HEK293 (cell line): Measurements from ENCODE around the gene NFKBIB.

Source experiments
- AEBP2 ChIP-seq: fragments of 450-650 bp; formaldehyde crosslinking; IDR thresholded peaks from 2 replicates; pipeline ENCODE4 v1.5.1; 2016; ENCODE audit warnings: missing biosample characterization, missing genetic modification characterization, borderline replicate concordance
- GFI1B ChIP-seq: fragments of 450-650 bp; formaldehyde crosslinking; IDR thresholded peaks from 2 replicates; pipeline ENCODE4 v1.5.1; 2016; ENCODE audit warnings: missing biosample characterization, missing genetic modification characterization
- GLI4 ChIP-seq: fragments of 450-650 bp; formaldehyde crosslinking; IDR thresholded peaks from 2 replicates; pipeline ENCODE4 v1.5.1; 2016; ENCODE audit warnings: missing biosample characterization, missing genetic modification characterization
- GLIS1 ChIP-seq: fragments of 450-650 bp; formaldehyde crosslinking; IDR thresholded peaks from 2 replicates; pipeline ENCODE4 v1.5.1; 2016; ENCODE audit warnings: missing biosample characterization, missing genetic modification characterization
- RBAK ChIP-seq: fragments of 450-650 bp; formaldehyde crosslinking; IDR thresholded peaks from 2 replicates; pipeline ENCODE4 v1.5.1; 2016; ENCODE audit warnings: missing biosample characterization, missing genetic modification characterization
- SCRT2 ChIP-seq: fragments of 450-650 bp; formaldehyde crosslinking; IDR thresholded peaks from 2 replicates; pipeline ENCODE4 v1.5.1; 2016; ENCODE audit warnings: missing biosample characterization, missing genetic modification characterization
- TSHZ1 ChIP-seq: fragments of 450-650 bp; formaldehyde crosslinking; IDR thresholded peaks from 2 replicates; pipeline ENCODE4 v1.5.1; 2016; ENCODE audit warnings: missing biosample characterization, missing genetic modification characterization, borderline replicate concordance
- ZBTB17 ChIP-seq: fragments of 450-650 bp; formaldehyde crosslinking; IDR thresholded peaks from 2 replicates; pipeline ENCODE4 v1.5.1; 2016; ENCODE audit warnings: missing biosample characterization, missing genetic modification characterization
- ZBTB21 ChIP-seq: fragments of 450-650 bp; formaldehyde crosslinking; IDR thresholded peaks from 2 replicates; pipeline ENCODE4 v1.5.1; 2017; ENCODE audit warnings: missing biosample characterization, missing genetic modification characterization
- ZBTB48 ChIP-seq: fragments of 450-650 bp; formaldehyde crosslinking; IDR thresholded peaks from 2 replicates; pipeline ENCODE4 v1.5.1; 2016; ENCODE audit warnings: missing biosample characterization, missing genetic modification characterization
- ZBTB8A ChIP-seq: fragments of 450-650 bp; formaldehyde crosslinking; IDR thresholded peaks from 2 replicates; pipeline ENCODE4 v1.5.1; 2016; ENCODE audit warnings: missing biosample characterization, missing genetic modification characterization
- ZIC2 ChIP-seq: fragments of 450-650 bp; formaldehyde crosslinking; IDR thresholded peaks from 2 replicates; pipeline ENCODE4 v1.5.1; 2016; ENCODE audit warnings: missing biosample characterization, missing genetic modification characterization
- ZNF112 ChIP-seq: fragments of 450-650 bp; formaldehyde crosslinking; IDR thresholded peaks from 2 replicates; pipeline ENCODE4 v1.5.0; 2017; ENCODE audit warnings: missing biosample characterization, missing genetic modification characterization
- ZNF2 ChIP-seq: fragments of 450-650 bp; formaldehyde crosslinking; IDR thresholded peaks from 2 replicates; pipeline ENCODE4 v1.5.1; 2016; ENCODE audit warnings: missing biosample characterization, missing genetic modification characterization
- ZNF202 ChIP-seq: fragments of 450-650 bp; formaldehyde crosslinking; IDR thresholded peaks from 2 replicates; pipeline ENCODE4 v1.5.1; 2016; ENCODE audit warnings: missing biosample characterization, missing genetic modification characterization, borderline replicate concordance
- ZNF292 ChIP-seq: fragments of 450-650 bp; formaldehyde crosslinking; IDR thresholded peaks from 2 replicates; pipeline ENCODE4 v1.5.1; 2016; ENCODE audit warnings: low read depth, missing biosample characterization, missing genetic modification characterization, borderline replicate concordance
- ZNF324 ChIP-seq: fragments of 450-650 bp; formaldehyde crosslinking; IDR thresholded peaks from 2 replicates; pipeline ENCODE4 v1.5.1; 2016; ENCODE audit warnings: missing biosample characterization, missing genetic modification characterization
- ZNF354C ChIP-seq: fragments of 450-650 bp; formaldehyde crosslinking; IDR thresholded peaks from 2 replicates; pipeline ENCODE4 v1.5.1; 2016; ENCODE audit warnings: missing biosample characterization, missing genetic modification characterization, low read depth, borderline replicate concordance
- ZNF366 ChIP-seq: fragments of 450-650 bp; formaldehyde crosslinking; conservative IDR thresholded peaks from 2 replicates; pipeline ENCODE4 v1.5.1; 2016; ENCODE audit warnings: missing biosample characterization, missing genetic modification characterization
- ZNF404 ChIP-seq: fragments of 450-650 bp; formaldehyde crosslinking; IDR thresholded peaks from 2 replicates; pipeline ENCODE4 v1.5.1; 2017; ENCODE audit warnings: missing biosample characterization, missing genetic modification characterization
- ZNF426 ChIP-seq: fragments of 450-650 bp; formaldehyde crosslinking; IDR thresholded peaks from 2 replicates; pipeline ENCODE4 v1.5.1; 2017; ENCODE audit warnings: missing biosample characterization, missing genetic modification characterization, mild to moderate bottlenecking, inconsistent platforms, moderate library complexity
- ZNF549 ChIP-seq: fragments of 450-650 bp; IDR thresholded peaks from 2 replicates; pipeline ENCODE4 v1.5.1; 2018; ENCODE audit warnings: missing biosample characterization, missing genetic modification characterization, mild to moderate bottlenecking, inconsistent platforms, moderate library complexity
- ZNF561 ChIP-seq: fragments of 450-650 bp; IDR thresholded peaks from 2 replicates; pipeline ENCODE4 v1.5.1; 2018; ENCODE audit warnings: missing biosample characterization, missing genetic modification characterization, borderline replicate concordance
- ZNF571 ChIP-seq: fragments of 450-650 bp; formaldehyde crosslinking; IDR thresholded peaks from 2 replicates; pipeline ENCODE4 v1.5.0; 2017; ENCODE audit warnings: missing biosample characterization, missing genetic modification characterization
- ZNF654 ChIP-seq: fragments of 450-650 bp; formaldehyde crosslinking; IDR thresholded peaks from 2 replicates; pipeline ENCODE4 v1.5.1; 2016; ENCODE audit warnings: low read depth, missing biosample characterization, missing genetic modification characterization
- ZSCAN30 ChIP-seq: fragments of 450-650 bp; IDR thresholded peaks from 2 replicates; pipeline ENCODE4 v1.5.1; 2018; ENCODE audit warnings: missing biosample characterization, mild to moderate bottlenecking, missing genetic modification characterization, moderate library complexity
- TF ChIP-seq, protein P1 (sequence below): fragments of 450-650 bp; formaldehyde crosslinking; IDR thresholded peaks from 2 replicates; pipeline ENCODE4 v1.5.0; 2017; ENCODE audit warnings: missing biosample characterization, missing genetic modification characterization, borderline replicate concordance
- TF ChIP-seq, protein P2 (sequence below): fragments of 450-650 bp; formaldehyde crosslinking; IDR thresholded peaks from 2 replicates; pipeline ENCODE4; 2016; ENCODE audit warnings: missing biosample characterization, missing genetic modification characterization
- TF ChIP-seq, protein P3 (sequence below): fragments of 450-650 bp; formaldehyde crosslinking; optimal IDR thresholded peaks from 2 replicates; pipeline ENCODE3; 2016; ENCODE audit warnings: missing biosample characterization, mild to moderate bottlenecking, missing genetic modification characterization

The NFKBIB gene

GRCh38 chr19:38850976-38851621 is 48.7 kb upstream of the NFKBIB start (continued):
- TF ChIP-seq ZNF2 (tag by site-specific recombination) (no peak), ZNF354C (tag by site-specific recombination) (no peak), ZNF549 (tag by site-specific recombination) (no peak), GLIS1 (tag by site-specific recombination) (peak; percentile 100), ZIC2 (tag by site-specific recombination) (peak; percentile 97), GFI1B (0 out of 2 replicates have a peak, but pooled peaks have one; percentile 13), ZNF202 (tag by site-specific recombination) (no peak), ZNF112 (tag by site-specific recombination) (no peak), ZNF366 (tag by site-specific recombination) (peak; percentile 78; the same call in 1 of the 2 replicates), ZNF404 (tag by site-specific recombination) (no peak), GLI4 (tag by site-specific recombination) (no peak), ZBTB21 (tag by site-specific recombination) (no peak), ZSCAN30 (tag by site-specific recombination) (peak; percentile 17; the same call in 1 of the 2 replicates), SCRT2 (tag by site-specific recombination) (peak; percentile 56), ZNF561 (tag by site-specific recombination) (peak; percentile 7), AEBP2 (no peak), ZBTB8A (tag by site-specific recombination) (no peak), ZBTB48 (tag by site-specific recombination) (peak; percentile 1; the same call in 1 of the 2 replicates), TSHZ1 (tag by site-specific recombination) (0 out of 2 replicates have a peak, but pooled peaks have one; percentile 24), ZNF292 (tag by site-specific recombination) (no peak), RBAK (tag by site-specific recombination) (peak; percentile 14; the same call in 1 of the 2 replicates), ZNF426 (tag by site-specific recombination) (no peak), ZNF324 (tag by site-specific recombination) (no peak; the same call in 1 of the 2 replicates), ZNF654 (tag by site-specific recombination) (no peak), ZBTB17 (tag by site-specific recombination) (peak; percentile 7), ZNF571 (tag by site-specific recombination) (no peak)
- TF ChIP-seq, protein P1, sequence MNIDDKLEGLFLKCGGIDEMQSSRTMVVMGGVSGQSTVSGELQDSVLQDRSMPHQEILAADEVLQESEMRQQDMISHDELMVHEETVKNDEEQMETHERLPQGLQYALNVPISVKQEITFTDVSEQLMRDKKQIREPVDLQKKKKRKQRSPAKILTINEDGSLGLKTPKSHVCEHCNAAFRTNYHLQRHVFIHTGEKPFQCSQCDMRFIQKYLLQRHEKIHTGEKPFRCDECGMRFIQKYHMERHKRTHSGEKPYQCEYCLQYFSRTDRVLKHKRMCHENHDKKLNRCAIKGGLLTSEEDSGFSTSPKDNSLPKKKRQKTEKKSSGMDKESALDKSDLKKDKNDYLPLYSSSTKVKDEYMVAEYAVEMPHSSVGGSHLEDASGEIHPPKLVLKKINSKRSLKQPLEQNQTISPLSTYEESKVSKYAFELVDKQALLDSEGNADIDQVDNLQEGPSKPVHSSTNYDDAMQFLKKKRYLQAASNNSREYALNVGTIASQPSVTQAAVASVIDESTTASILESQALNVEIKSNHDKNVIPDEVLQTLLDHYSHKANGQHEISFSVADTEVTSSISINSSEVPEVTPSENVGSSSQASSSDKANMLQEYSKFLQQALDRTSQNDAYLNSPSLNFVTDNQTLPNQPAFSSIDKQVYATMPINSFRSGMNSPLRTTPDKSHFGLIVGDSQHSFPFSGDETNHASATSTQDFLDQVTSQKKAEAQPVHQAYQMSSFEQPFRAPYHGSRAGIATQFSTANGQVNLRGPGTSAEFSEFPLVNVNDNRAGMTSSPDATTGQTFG (tag by site-specific recombination): no peak
- TF ChIP-seq, protein P2, sequence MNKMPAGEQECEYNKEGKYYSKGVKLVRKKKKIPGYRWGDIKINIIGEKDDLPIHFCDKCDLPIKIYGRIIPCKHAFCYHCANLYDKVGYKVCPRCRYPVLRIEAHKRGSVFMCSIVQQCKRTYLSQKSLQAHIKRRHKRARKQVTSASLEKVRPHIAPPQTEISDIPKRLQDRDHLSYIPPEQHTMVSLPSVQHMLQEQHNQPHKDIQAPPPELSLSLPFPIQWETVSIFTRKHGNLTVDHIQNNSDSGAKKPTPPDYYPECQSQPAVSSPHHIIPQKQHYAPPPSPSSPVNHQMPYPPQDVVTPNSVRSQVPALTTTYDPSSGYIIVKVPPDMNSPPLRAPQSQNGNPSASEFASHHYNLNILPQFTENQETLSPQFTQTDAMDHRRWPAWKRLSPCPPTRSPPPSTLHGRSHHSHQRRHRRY (tag by site-specific recombination): peak; percentile 44; the same call in 1 of the 2 replicates
- TF ChIP-seq, protein P3, sequence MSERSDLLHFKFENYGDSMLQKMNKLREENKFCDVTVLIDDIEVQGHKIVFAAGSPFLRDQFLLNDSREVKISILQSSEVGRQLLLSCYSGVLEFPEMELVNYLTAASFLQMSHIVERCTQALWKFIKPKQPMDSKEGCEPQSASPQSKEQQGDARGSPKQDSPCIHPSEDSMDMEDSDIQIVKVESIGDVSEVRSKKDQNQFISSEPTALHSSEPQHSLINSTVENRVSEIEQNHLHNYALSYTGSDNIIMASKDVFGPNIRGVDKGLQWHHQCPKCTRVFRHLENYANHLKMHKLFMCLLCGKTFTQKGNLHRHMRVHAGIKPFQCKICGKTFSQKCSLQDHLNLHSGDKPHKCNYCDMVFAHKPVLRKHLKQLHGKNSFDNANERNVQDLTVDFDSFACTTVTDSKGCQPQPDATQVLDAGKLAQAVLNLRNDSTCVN (tag by site-specific recombination): peak; percentile 71
